GM12801 (cell line): ENCODE results near the gene TANC1.

Source experiments
- CTCF ChIP-seq: IDR thresholded peaks from one replicate; pipeline ENCODE4 v1.5.1; 2011; ENCODE audit warnings: control low read depth; ENCODE audit not compliant: insufficient read length; ENCODE audit errors: extremely low read depth

TANC1 gene

GRCh38 chr2:159004849-159005248 is 36.4 kb downstream of the TANC1 start:
- no peak for TF ChIP-seq CTCF

GRCh38 chr2:159009940-159010339 is 41.5 kb downstream of the TANC1 start:
- TF ChIP-seq CTCF: no peak

GRCh38 chr2:159010340-159010739 is 41.9 kb downstream of the TANC1 start:
- no peak for TF ChIP-seq CTCF

- TF ChIP-seq CTCF: no peak
These were observed 42.5 kb downstream of the TANC1 start for GRCh38 chr2:159010963-159011362.

- TF ChIP-seq CTCF: no peak
These were observed 43.7 kb downstream of the TANC1 start for GRCh38 chr2:159012142-159012541.

- TF ChIP-seq CTCF: no peak
These were observed 44.7 kb downstream of the TANC1 start for GRCh38 chr2:159013103-159013502.

- no peak for TF ChIP-seq CTCF
These were observed 46.7 kb downstream of the TANC1 start for GRCh38 chr2:159015174-159015573.

- no peak for TF ChIP-seq CTCF
These were observed 47.4 kb downstream of the TANC1 start for GRCh38 chr2:159015823-159016222.
